GM18519 (cell line): ENCODE measurements around the gene SLC38A10.

Source experiments
- ATAC-seq: cut with Tn5 transposase; IDR thresholded peaks from one replicate; pipeline ENCODE4 v1.9.1; 2021; ENCODE audit warnings: mild to moderate bottlenecking, moderate library complexity; ENCODE audit not compliant: unreplicated experiment, low FRiP score

Gene SLC38A10

DNA sequence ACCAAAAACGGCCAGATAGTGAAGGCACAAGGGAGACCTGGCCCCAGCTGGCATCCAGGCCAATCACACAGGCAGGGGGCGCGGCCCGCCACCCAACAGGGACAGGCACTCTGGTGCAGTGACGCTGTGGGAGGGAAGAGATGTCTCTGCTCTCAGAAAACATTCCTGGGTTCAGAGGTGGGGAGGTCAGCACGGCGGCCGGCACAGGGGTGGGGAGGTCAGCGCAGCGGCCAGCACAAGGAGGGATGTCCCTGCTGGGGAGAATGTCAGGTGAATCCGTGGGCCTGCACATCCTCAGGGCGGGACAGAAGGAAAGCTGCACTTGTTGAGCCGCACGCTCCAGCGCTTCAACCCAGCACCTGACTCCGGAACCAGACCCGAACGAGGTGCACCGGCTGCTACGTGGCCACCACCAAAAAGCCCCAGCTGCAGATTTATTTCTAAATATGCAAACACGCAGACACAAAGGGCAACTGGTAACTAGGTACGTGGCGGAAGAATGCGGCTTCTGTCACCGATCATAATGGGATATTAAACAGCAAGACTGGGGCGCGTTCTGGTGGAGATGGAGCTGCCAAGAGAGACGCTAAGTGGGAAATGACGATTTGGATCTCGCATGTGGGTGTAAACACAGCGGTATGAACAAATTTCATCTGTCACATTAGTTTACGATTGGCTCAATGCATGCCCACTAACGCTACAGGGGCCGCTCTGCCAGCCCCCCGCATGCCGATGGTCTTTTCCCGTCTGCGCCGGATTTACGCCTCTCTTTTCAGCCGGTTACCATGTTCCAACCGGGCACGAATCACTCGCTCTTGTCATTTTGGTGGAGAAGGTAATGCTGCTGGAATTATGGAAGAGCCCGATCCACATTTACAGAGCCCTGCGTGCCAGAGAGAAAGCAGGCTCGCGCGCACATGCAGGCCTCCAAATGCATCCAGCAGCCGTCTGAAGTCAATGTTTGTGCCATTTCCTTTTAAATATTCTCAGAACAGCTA lies 15.5 kb downstream of the SLC38A10 start:
- ATAC-seq = no peak

- ATAC-seq = no peak
Measured at GRCh38 chr17:81278831-81279230, 16.3 kb downstream of the SLC38A10 start.

- no peak for ATAC-seq
Measured at GRCh38 chr17:81277946-81278693, 17.0 kb downstream of the SLC38A10 start.

- no peak for ATAC-seq
Measured at GRCh38 chr17:81277421-81277820, 17.7 kb downstream of the SLC38A10 start.

DNA sequence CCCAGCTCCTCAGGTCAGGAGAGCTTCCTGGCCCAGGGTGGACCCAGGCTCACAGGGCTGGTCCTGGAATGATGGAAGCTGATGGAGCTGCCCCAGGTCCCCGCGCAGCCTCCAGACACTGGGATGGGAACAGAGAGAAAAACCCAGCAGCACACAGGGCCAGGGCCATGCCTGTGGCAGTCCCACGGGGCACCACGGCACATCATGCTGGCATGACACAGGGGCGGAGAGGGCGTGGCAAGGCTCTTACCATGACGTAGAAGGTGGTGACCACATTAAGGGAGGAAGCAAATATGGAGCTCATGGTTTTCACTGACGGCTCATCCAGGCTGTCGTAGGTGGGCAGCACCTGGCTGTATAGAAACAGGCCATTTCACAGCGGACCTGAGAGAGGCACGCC lies 18.3 kb downstream of the SLC38A10 start:
- no peak for ATAC-seq

GRCh38 chr17:81274471-81274855 lies 20.6 kb downstream of the SLC38A10 start:
- ATAC-seq = no peak

DNA sequence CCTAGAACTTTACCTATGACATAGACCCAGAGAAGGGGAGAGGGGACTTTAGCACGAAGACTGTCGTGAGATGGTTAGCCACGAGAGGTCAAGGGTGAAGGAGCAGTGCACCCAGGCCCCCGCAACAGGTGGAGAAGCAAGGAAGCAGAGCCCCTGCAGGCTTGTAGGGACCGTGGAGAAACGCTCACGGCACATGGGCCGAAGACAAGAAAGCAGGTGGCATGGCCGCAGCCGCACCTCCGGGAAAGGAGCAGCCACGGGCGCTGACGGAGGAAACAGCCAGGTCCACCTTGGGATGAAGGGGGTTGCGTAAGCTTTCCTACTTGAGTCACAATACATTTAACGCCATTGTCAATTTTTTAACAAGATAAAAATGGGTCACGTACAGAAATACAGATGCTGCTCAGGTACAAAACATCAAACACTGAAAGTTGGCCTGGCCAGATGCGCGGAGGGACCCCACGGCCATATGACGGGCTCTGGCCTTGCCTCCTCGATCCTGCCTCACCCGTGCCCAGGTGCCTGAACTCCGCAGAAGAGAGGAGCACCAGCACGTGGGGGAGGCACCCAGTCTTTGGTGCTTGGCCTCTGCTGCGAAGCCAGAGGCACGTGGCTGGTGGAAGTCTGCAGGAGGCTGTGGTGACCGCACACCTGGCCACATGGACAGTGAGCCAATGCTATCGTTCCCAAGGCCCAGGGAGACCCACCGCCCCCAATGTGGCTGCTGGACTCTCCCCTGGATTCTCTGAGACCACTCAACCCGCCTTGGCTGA lies 21.2 kb downstream of the SLC38A10 start:
- ATAC-seq = no peak

DNA sequence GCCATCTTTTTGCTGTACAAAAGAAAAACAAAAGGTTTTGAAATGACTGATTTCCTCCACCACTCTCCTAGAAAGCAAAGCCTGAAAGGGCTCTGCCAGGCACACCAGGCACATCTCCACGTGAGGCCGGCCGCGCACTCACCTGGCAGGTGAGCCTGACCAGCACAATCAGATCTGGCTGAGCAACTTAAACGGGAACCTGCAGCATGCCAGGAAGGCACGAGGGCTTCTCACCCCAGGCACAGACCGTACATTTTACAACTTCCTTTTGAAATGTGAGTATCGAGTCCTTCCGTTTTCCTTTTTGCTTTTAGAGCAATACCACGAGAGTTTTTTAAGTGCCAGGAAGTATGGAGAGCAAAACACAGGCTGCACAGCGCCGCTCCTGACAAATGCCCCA lies 22.5 kb downstream of the SLC38A10 start:
- ATAC-seq = no peak

- no peak for ATAC-seq
Measured at GRCh38 chr17:81271226-81271625, 23.9 kb downstream of the SLC38A10 start.

DNA sequence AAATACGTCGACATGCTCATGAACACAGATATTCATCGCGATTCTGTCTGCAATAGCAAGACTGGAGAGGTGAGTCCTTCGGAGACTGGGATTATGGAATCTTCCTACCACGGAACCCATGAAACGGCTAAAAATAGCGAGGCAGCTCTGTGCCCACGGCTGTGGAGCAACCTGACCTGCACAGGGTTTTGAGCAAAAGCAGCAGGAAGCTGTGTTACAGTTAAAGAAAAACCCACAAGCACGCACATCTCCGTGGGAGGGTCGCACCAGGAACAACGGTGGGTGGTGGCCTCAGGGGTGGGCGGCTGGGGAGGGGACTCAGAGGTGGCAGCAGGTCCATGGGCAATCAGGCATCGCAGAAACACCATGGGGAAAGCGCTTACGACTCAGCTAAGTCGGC lies 24.8 kb downstream of the SLC38A10 start:
- no peak for ATAC-seq

DNA sequence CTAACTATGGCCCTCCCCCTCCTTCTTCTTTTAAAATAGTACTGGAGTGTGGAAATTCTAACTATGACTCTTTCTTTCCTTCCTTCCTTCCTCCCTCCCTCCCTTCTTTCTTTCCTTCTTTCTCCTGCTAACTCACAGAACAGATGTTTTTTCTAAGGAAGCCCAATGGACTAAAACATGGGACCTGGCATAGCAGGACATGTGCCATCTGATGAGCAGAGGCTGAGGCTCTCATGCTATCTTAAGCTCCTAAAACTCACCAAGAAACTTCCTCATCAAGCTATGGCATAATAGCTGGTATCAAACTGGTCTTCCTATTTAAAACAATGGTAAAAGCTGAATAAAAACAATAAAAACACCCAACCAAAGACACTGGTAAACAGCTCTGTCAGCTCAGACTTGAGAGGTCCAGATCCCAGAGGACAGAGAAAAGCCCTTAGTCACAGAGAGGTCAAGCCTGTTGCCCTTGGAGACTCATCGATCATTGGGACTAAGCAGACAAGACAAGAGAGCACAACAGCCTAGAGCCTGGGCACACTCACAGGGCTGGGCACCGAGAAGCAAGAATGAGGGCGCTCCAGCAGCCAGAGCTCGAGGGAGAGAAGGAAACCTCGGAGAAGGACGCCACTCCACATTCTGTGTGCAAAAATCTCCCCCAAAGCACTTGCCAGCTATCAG lies 27.6 kb downstream of the SLC38A10 start:
- ATAC-seq = no peak

DNA sequence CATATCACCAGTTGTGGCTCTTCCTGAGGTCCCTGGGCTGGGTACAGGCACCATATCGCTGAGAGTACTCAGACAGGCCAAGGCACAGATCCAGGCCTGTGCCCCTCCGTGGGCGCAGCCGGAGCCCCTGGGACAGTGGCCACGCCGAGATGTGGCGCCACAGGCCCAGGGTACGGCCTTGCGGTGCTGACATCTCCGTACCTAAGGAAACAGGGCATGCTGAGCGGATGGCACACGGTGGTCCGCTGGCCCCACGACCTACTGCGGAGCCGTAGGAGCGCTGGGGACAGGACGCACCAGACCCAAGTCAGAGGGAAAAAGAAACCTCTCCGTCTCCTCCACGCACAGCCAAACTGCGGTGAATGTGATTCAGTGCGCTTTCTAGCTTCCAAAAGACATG lies 29.5 kb downstream of the SLC38A10 start:
- ATAC-seq = no peak

GRCh38 chr17:81264640-81265039 lies 30.5 kb downstream of the SLC38A10 start:
- no peak for ATAC-seq

- ATAC-seq = no peak
Measured at GRCh38 chr17:81263371-81264181, 31.5 kb downstream of the SLC38A10 start.

DNA sequence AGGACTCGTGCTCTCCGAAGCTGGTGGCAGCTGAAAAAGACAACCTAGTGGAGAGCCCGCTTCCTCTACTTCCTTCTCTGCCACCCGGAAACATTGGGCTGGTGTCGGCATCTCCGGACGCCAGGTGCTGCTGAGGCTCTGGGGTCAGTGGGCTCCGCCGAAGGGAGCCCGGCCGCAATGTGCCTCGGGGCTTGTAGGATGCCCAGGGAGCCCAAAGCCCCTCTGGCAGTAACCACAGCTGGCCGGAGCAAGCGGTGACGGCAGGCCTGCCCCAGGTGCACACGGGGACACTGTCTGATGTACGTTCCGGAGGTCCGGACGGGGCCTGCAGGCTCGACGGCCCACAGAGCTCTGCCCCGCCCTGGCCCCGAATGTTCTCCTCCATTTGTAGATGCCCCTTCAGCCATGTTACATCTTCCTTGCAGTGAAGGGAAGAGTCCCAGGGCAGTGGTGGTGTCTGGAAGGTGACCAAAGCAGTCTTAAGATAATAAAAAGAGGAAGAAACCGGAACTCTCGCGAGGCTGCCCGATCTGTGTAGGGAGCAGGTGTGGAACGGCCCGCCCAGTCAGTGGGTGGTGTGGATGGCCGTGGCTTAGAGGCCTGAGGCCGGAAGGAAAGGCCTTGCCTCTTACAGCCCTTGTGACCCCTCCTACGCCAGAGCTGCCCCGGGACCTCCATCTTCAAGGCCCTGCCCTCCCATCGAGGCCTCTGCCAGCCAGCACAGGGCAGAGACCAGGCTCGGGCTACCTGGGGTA lies 33.3 kb downstream of the SLC38A10 start:
- ATAC-seq = no peak

DNA sequence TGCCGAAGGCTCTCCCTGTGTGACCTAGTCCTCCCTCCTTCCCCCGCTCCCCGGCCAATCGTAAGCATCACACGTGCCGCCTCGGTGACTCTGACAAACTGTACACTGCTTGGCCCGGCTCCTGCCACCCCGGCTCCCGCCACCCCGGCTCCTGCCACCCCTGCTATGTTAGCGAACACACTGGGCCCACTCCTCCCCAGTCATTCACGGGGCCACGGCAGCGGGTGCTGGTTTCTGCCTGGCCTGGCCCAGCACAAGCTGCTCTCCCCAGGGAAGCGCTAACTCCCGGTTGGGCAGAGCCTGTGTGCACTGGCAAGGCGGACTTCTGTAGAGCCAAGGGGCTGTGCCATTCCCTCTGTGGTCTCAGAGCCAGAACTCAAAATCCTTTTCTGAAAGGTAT lies 34.0 kb downstream of the SLC38A10 start:
- ATAC-seq = no peak

DNA sequence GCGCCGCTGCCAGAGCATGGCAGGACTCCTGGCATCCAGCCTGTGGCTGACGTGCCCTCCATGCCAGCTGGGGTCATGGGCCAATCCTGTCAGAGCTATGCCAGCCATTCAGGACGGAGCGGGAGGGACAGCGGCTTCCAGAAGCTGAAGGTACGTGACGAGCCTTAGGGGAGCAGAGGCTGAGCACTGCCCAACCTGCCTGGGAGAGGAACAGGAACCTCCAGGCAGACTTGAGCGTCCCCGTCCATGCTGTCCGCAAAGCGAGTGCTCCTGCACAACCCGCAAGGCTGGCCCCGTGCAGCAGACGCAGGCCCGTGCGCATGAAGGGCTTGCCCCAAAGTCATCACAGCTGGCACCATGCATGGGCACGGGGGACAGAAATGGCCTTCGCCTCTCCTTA lies 34.5 kb downstream of the SLC38A10 start:
- no peak for ATAC-seq

- ATAC-seq = no peak
Measured at GRCh38 chr17:81260171-81260570, 34.9 kb downstream of the SLC38A10 start.
